B cell (primary cell): ENCODE data around the gene PCDHGC3. TPM values are rescaled to one million over a fixed set of nuclear protein-coding genes. Genes with fewer than 3 reads are reported as not detected.

Source experiments
- ATAC-seq: fragments of 200-7000 bp; cut with Tn5 transposase; one replicate; pipeline ENCODE4 v1.10.0; 2021; ENCODE audit warnings: low read depth, mild to moderate bottlenecking, moderate number of reproducible peaks, moderate library complexity
- CTCF ChIA-PET: fragments of 350-600 bp; sonication (Branson Sonifier 250); formaldehyde crosslinking; loops from one replicate; lab custom pipeline; 2021; ENCODE audit warnings: antibody characterized with exemption, inconsistent platforms; lab: Charles Lee
- POLR2A ChIA-PET: fragments of 350-600 bp; sonication (Branson Sonifier 250); formaldehyde crosslinking; loops from one replicate; lab custom pipeline; 2021; ENCODE audit warnings: antibody characterized with exemption; lab: Charles Lee
- DNase-seq: peaks from one replicate; pipeline ENCODE4 v3.0.0; 2013
- H2AFZ ChIP-seq: 2 replicates; pipeline ENCODE4 v1.6.1; 2012; ENCODE audit warnings: mild to moderate bottlenecking, low read depth, low read length; ENCODE audit not compliant: insufficient read depth, poor library complexity, severe bottlenecking
- H3K27ac ChIP-seq, 2 donors: 1 replicate in 1 of 2; 2 replicates in 1 of 2; pipeline ENCODE4 v1.5.1; 2012 to 2013; ENCODE audit warnings: low read length in 2 of 2, mild to moderate bottlenecking in 2 of 2, moderate library complexity in 1 of 2
- H3K27me3 ChIP-seq, 4 experiments: fragments of 200-600 bp in 1 of 4; sonication (generic) in 1 of 4; replicated peaks in 1 of 4; 1 replicate in 2 of 4; 2 replicates in 2 of 4; pipeline versions ENCODE4 v1.6.1 to v1.7.0; 2013 to 2016; ENCODE audit warnings: low read length in 3 of 4, mild to moderate bottlenecking in 2 of 4, mixed read lengths in 1 of 4, moderate library complexity in 1 of 4; ENCODE audit not compliant: insufficient read depth in 4 of 4, control insufficient read depth in 3 of 4; ENCODE audit errors: control extremely low read depth in 1 of 4
- H3K36me3 ChIP-seq, 2 experiments: replicated peaks in 1 of 2; 1 replicate in 1 of 2; 2 replicates in 1 of 2; pipeline versions ENCODE4 v1.6.1 to v1.7.1; 2013; ENCODE audit warnings: low read length in 1 of 2; ENCODE audit not compliant: insufficient read depth in 2 of 2, control insufficient read depth in 1 of 2; ENCODE audit errors: control extremely low read depth in 1 of 2, extremely low read depth in 1 of 2
- H3K4me1 ChIP-seq, 2 donors: fragments of 200-600 bp in 1 of 2; sonication (generic) in 1 of 2; 1 replicate in 1 of 2; 2 replicates in 1 of 2; pipeline versions ENCODE4 v1.5.1 to v1.6.1; 2013 to 2017; ENCODE audit warnings: low read length in 2 of 2; ENCODE audit not compliant: control insufficient read depth in 2 of 2, insufficient read depth in 2 of 2
- H3K4me2 ChIP-seq: replicated peaks from 2 replicates; pipeline ENCODE3; 2012; ENCODE audit warnings: mild to moderate bottlenecking, low read depth, low read length; ENCODE audit not compliant: poor library complexity, severe bottlenecking
- H3K4me3 ChIP-seq, 5 experiments: fragments of 200-600 bp in 1 of 5; sonication (generic) in 1 of 5; 1 replicate in 3 of 5; 2 replicates in 2 of 5; pipeline versions ENCODE4 v1.5.1 to v1.7.0; 2011 to 2016; ENCODE audit warnings: low read length in 4 of 5, mild to moderate bottlenecking in 4 of 5, low read depth in 2 of 5, control low read depth in 1 of 5, moderate library complexity in 1 of 5; ENCODE audit not compliant: insufficient read depth in 1 of 5; ENCODE audit errors: control extremely low read depth in 1 of 5, extremely low read depth in 1 of 5
- H3K79me2 ChIP-seq: fragments of 200-600 bp; sonication (generic); one replicate; pipeline ENCODE4 v1.6.0; 2016; ENCODE audit warnings: low read length; ENCODE audit not compliant: control insufficient read depth, insufficient read depth
- H3K9ac ChIP-seq: fragments of 200-600 bp; sonication (generic); 2 replicates; pipeline ENCODE4 v1.6.1; 2017; ENCODE audit warnings: mild to moderate bottlenecking, low read length, moderate library complexity
- H3K9me3 ChIP-seq, 3 donors: one replicate each; pipeline versions ENCODE4 v1.6.1 to v1.7.1; 2013; ENCODE audit warnings: low read length in 2 of 3; ENCODE audit not compliant: control insufficient read depth in 2 of 3, insufficient read depth in 1 of 3; ENCODE audit errors: control extremely low read depth in 1 of 3
- H4K20me1 ChIP-seq: 2 replicates; pipeline ENCODE4 v1.6.0; 2012; ENCODE audit warnings: mild to moderate bottlenecking, low read length; ENCODE audit not compliant: insufficient read depth, control insufficient read depth, poor library complexity, severe bottlenecking
- H3K27ac Mint-ChIP-seq: one replicate; pipeline ENCODE4 v1.8.0; 2021; ENCODE audit warnings: mixed read lengths
- H3K27me3 Mint-ChIP-seq: one replicate; pipeline ENCODE4 v1.8.0; 2021; ENCODE audit warnings: mixed read lengths
- H3K4me1 Mint-ChIP-seq: one replicate; pipeline ENCODE4 v1.8.0; 2021; ENCODE audit warnings: mixed read lengths
- H3K4me3 Mint-ChIP-seq: one replicate; pipeline ENCODE4 v1.8.0; 2021; ENCODE audit warnings: mixed read lengths
- H3K9me3 Mint-ChIP-seq: one replicate; pipeline ENCODE4 v1.8.0; 2022; ENCODE audit warnings: mixed read lengths; ENCODE audit not compliant: insufficient read depth
- EZH2 ChIP-seq: IDR thresholded peaks from 2 replicates; pipeline ENCODE4 v1.6.1; 2012; ENCODE audit warnings: borderline replicate concordance, low read depth, mild to moderate bottlenecking, moderate library complexity, low read length; ENCODE audit not compliant: insufficient read depth, poor library complexity, severe bottlenecking
- WGBS: methylation state at CpG from one replicate; pipeline ENCODE4 v1.1.5; 2013; ENCODE audit warnings: missing lambda C conversion rate; ENCODE audit not compliant: insufficient coverage; 5-methylcytosine and 5-hydroxymethylcytosine counted together
- intact Hi-C: fragments of 100-400 bp; cut with micrococcal nuclease; formaldehyde crosslinking; loops from one replicate; pipeline ENCODE4 v1.10.0; 2022
- polyA plus RNA-seq: library from polyadenylated mRNA; depleted of rRNA; stranded (reverse); fragments of >200 nt; gene quantifications from 2 replicates; pipeline ENCODE4 v1.2.3, GENCODE V29; 2012
- total RNA-seq, 2 donors: library from RNA; stranded (reverse); fragments of 120-200 nt in 1 of 2; gene quantifications; 1 replicate in 1 of 2; 2 replicates in 1 of 2; pipeline versions ENCODE4 v1.2.3 to v1.2.4, GENCODE V29; 2013 to 2022
- TF ChIP-seq, protein P1 (sequence below): fragments of 200-600 bp; IDR thresholded peaks from one replicate; pipeline ENCODE4 v1.8.0; 2022; ENCODE audit warnings: antibody characterized with exemption, mild to moderate bottlenecking

The PCDHGC3 gene
- total and polyA plus RNA-seq, 2 donors (not counting 1 experiment from before 2014, with no cell fraction given): 0.88 to 2.0 TPM

DNA sequence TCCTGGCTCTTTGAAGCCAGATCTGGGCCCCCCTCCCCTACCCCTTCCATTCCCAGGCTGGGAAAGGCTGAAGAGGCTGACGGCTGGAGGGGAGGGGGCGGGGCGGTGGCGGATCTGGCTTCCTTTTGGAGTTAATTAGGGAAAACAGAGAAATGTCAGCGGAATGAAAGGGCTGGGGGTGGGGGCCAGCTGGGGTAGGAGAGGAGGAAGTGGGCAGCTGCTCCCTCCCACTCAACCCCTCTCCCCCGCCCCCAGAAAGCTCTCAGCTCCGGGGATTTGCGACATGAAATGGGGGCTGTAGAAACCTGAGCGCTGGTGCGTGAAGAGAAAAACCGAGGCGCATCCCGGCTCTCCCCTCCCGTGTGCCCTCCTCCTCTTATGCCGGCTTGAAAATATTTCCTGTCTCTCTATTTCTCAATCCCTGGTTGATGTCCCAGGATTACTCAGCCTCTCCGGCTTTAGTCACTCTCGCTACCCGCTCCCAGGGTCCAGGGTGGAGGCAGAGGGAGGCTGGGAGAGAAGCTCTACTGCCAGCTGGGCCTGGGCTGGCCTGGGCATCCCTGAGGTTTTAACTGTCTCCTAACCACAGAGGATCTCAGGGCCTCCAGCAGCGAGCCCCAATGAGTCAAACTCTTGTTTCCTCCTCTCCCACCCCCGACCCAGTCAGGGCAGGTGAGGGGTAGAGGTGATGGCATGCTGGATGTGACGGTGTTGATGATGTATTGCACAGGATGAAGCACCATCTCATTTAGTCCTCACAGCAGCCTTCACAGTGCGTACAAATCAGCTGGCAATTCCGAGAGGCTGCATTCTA, 33.2 kb downstream of the PCDHGC3 start:
- TF ChIP-seq EZH2: no peak
- TF ChIP-seq, protein P1, sequence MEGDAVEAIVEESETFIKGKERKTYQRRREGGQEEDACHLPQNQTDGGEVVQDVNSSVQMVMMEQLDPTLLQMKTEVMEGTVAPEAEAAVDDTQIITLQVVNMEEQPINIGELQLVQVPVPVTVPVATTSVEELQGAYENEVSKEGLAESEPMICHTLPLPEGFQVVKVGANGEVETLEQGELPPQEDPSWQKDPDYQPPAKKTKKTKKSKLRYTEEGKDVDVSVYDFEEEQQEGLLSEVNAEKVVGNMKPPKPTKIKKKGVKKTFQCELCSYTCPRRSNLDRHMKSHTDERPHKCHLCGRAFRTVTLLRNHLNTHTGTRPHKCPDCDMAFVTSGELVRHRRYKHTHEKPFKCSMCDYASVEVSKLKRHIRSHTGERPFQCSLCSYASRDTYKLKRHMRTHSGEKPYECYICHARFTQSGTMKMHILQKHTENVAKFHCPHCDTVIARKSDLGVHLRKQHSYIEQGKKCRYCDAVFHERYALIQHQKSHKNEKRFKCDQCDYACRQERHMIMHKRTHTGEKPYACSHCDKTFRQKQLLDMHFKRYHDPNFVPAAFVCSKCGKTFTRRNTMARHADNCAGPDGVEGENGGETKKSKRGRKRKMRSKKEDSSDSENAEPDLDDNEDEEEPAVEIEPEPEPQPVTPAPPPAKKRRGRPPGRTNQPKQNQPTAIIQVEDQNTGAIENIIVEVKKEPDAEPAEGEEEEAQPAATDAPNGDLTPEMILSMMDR: no peak
- CTCF ChIA-PET: interaction anchor here (0.7 to 12.8 kb wide), 7 partner anchors 16 to 96 kb away, joined by 3 to 176 read pairs (median 6); partner anchors contain the start of genes PCDHGA10, PCDHGA11, PCDHGB7 and PCDHGC3
- H3K4me2 ChIP-seq: peak overlapping the region; percentile 48
- peak overlapping the region; percentile 10 for H3K27ac Mint-ChIP-seq
- peaks cover 5% of the 10 kb centered on the region for H4K20me1 ChIP-seq
- peaks cover 0 to under 1% of the 10 kb centered on the region in 2 experiments for H3K36me3 ChIP-seq
- peaks cover 3% of the 10 kb centered on the region for H3K9me3 Mint-ChIP-seq
- peaks cover 0 to 13% (median 0%) of the 10 kb centered on the region in 3 donors for H3K9me3 ChIP-seq
- H3K27me3 ChIP-seq: no peaks in the 10 kb centered on the region
- DNase-seq (no peak), ATAC-seq (no peak)
- H3K4me1 Mint-ChIP-seq: peaks cover 72% of the 10 kb centered on the region
- H3K27me3 Mint-ChIP-seq: no peaks in the 10 kb centered on the region
- no peaks in the 10 kb centered on the region for H3K79me2 ChIP-seq
- peak overlapping the region; percentile 9 for H2AFZ ChIP-seq
- H3K4me3 Mint-ChIP-seq: peak overlapping the region; percentile 63
- WGBS: 25% methylated on average over 11 of the region's 23 CpGs
- intact Hi-C loops: no loop called here
- POLR2A ChIA-PET: interaction anchor here (0.5 to 0.8 kb wide), 3 partner anchors 16 to 86 kb away, joined by 3 read pairs; no protein-coding TSS in a partner anchor
- H3K4me3 ChIP-seq: no peak overlapping the region
- peaks cover 53 to 75% of the 10 kb centered on the region in 2 donors for H3K4me1 ChIP-seq
- H3K27ac ChIP-seq: peak overlapping the region; percentile 10 to 29
- H3K9ac ChIP-seq: peak overlapping the region; percentile 13
